ENCODE measurements around the gene HS6ST3.

- TF ChIP-seq, protein P1, sequence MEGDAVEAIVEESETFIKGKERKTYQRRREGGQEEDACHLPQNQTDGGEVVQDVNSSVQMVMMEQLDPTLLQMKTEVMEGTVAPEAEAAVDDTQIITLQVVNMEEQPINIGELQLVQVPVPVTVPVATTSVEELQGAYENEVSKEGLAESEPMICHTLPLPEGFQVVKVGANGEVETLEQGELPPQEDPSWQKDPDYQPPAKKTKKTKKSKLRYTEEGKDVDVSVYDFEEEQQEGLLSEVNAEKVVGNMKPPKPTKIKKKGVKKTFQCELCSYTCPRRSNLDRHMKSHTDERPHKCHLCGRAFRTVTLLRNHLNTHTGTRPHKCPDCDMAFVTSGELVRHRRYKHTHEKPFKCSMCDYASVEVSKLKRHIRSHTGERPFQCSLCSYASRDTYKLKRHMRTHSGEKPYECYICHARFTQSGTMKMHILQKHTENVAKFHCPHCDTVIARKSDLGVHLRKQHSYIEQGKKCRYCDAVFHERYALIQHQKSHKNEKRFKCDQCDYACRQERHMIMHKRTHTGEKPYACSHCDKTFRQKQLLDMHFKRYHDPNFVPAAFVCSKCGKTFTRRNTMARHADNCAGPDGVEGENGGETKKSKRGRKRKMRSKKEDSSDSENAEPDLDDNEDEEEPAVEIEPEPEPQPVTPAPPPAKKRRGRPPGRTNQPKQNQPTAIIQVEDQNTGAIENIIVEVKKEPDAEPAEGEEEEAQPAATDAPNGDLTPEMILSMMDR (IDR thresholded peaks at IDR 0.05) = no peak
- TF ChIP-seq EP300 (IDR thresholded peaks at IDR 0.05) = no peak
Measured at GRCh38 chr13:96844616-96845015, 754.7 kb downstream of the HS6ST3 start.

All from sigmoid colon (tissue), 4 donors.